GM10248 (cell line): Measurements from ENCODE around the gene VDAC2.

Experiments
- CTCF ChIA-PET: fragments of 300-600 bp; sonication (Branson Sonifier 250); formaldehyde crosslinking; extraction: SDS; loops from one replicate; lab custom pipeline; 2021; ENCODE audit warnings: antibody characterized with exemption; lab: Yijun Ruan, JAX
- POLR2A ChIA-PET: fragments of 350-650 bp; sonication (Branson Sonifier 250); formaldehyde crosslinking; extraction: SDS; loops from one replicate; lab custom pipeline; 2020; ENCODE audit warnings: antibody characterized with exemption; lab: Yijun Ruan, JAX
- DNase-seq: peaks from one replicate; pipeline ENCODE4 v3.0.0; 2012; ENCODE audit errors: extremely low spot score
- CTCF ChIP-seq: IDR thresholded peaks from 2 replicates; pipeline ENCODE4 v1.5.1; 2012; ENCODE audit warnings: mild to moderate bottlenecking, low read depth; ENCODE audit errors: extremely low read depth, missing control alignments, control extremely low read depth

The VDAC2 gene

DNA sequence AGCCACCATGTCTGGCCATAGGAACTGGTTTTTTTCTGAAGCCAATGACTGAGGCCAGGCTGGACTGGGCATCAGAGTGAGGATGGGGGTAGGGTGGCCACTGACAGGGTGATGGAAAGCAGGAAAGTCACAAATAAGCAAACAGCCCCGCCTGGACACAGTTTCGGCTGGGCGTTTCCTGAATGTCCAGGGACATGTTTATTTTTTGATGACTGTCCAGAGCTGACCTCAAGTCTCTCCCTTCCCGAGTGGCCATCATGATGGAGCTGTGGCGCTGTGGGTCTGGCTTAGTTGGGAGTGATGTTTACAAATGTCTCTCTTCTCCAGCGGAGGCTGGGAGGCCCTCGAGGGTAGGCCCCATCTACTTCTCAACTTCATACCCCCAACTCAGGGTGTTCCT, 62.3 kb downstream of the VDAC2 start:
- no peak for DNase-seq
- ChIA-PET CTCF (no interaction called here), POLR2A (no interaction called here)
- TF ChIP-seq CTCF: no peak

DNA sequence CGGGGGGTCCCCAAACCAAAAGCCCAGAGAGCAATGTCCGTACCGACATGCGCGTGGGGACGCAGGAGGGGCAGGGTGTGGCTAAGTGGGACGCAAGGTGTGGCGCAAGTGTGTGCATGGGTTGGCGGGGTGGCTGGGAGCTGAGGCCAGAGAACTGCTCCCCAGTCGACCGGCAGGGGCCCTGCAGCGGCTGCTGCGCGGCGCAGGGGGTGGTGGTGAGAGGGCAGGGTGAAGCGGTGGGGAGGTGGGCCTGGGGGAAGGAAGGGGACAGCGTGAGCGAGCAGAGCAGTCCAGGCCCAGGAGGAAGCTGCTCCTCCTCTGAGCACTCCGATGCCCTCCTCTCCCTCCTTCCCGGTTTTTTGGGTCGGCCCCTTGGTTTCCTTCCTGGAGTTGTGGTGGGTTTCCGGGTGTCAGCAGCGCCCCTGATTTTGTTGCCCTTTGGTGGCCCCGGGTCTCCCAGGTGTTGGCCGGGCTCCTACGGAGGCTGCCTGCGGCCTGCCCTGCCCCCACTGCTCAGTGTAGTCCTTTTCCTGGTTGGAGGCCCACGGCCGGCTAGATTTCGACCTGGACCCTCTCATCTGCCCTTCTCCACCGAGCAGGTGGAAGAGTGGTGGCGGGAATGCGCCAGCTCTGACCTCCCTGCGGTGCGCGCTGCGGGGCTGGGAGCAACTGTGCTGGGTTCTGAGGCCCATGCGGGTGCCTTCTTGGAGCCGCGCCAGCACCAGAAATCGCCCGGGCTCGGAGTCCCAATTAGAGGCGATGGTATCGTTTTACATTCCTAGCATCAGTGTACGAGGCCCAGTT, 65.7 kb downstream of the VDAC2 start:
- TF ChIP-seq CTCF: no peak
- ChIA-PET CTCF (no interaction called here), POLR2A (no interaction called here)
- DNase-seq: no peak

- ChIA-PET CTCF (no interaction called here), POLR2A (no interaction called here)
- no peak for DNase-seq
- TF ChIP-seq CTCF: no peak
Measured at GRCh38 chr10:75280236-75280635, 69.6 kb downstream of the VDAC2 start.
